ENCODE data around the gene DMAC1. TPM values are rescaled to one million over a fixed set of nuclear protein-coding genes. Genes with fewer than 3 reads are reported as not detected.

Gene DMAC1
- polyA plus RNA-seq, 2 of the 4 experiments (the other 2 are of a cell fraction) = 34.3 to 58.9 TPM

GRCh38 chr9:7799234-7799943 lies at the start of gene DMAC1 (continued):
- TF ChIP-seq RNF2 (IDR thresholded peaks at IDR 0.05; ENCODE audit: borderline replicate concordance, low read depth) (no peak), PHF8 (IDR thresholded peaks at IDR 0.05; ENCODE audit: borderline replicate concordance, low read depth) (peak; percentile 84; the same call in 1 of the 2 replicates), POLR2AphosphoS2 (conservative IDR thresholded peaks at IDR 0.05; ENCODE audit: low read length) (no peak), NR3C1 (IDR thresholded peaks at IDR 0.05) (no peak), RFX5 (IDR thresholded peaks at IDR 0.05) (no peak), HES2 (IDR thresholded peaks at IDR 0.05) (no peak), NPAS2 (CRISPR knock-in tag; IDR thresholded peaks at IDR 0.05; ENCODE audit: borderline replicate concordance) (no peak), ELK1 (IDR thresholded peaks at IDR 0.05; ENCODE audit: low read depth, low read length) (no peak)
- TF ChIP-seq, protein P1, sequence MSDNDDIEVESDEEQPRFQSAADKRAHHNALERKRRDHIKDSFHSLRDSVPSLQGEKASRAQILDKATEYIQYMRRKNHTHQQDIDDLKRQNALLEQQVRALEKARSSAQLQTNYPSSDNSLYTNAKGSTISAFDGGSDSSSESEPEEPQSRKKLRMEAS (IDR thresholded peaks at IDR 0.05) = peak; percentile 86

DNA sequence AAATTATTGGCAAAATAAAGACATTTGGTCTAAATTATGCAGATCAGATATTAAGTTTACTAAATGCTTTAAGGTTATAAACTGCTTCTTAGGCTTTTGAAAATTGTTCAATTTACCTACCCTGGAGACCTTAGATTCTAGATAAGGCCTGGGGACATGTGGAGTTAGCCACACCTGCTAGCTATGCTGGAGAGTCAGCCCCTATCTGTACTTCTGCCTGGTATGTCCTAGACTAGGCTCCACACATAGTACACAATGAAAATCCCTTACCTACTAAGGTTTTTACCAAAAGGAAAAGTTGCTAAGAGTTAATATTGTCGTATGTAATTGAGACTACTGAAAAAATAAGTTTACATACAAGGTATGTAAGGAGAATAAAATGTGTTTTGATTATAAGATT lies 49.8 kb upstream of the DMAC1 start:
- DNase-seq (ENCODE audit: low read depth in 1 of 2, low spot score in 1 of 2) (no peak), ATAC-seq (no peak), FAIRE-seq (no peak)
- H3K4me1 ChIP-seq = no peaks in the 10 kb centered on the region
- H3K4me2 ChIP-seq = no peak overlapping the region
- no peak overlapping the region for H3K4me3 ChIP-seq
- no peak for TF ChIP-seq HMGXB4 (CRISPR knock-in tag; IDR thresholded peaks at IDR 0.05; ENCODE audit: borderline replicate concordance)
- TF ChIP-seq FOSL2 (IDR thresholded peaks at IDR 0.05) = no peak
- no peak for TF ChIP-seq FOSL2 (CRISPR knock-in tag; IDR thresholded peaks at IDR 0.05)
- TF ChIP-seq RARB (CRISPR knock-in tag; IDR thresholded peaks at IDR 0.05) = no peak
- TF ChIP-seq ESRRA (IDR thresholded peaks at IDR 0.05; ENCODE audit: borderline replicate concordance, low read length) = no peak
- no peak for TF ChIP-seq JUNB (IDR thresholded peaks at IDR 0.05)
- ChIA-PET POLR2A (no interaction called here), CTCF (no interaction called here)
- H3K9me3 ChIP-seq = no peaks in the 10 kb centered on the region
- no peak overlapping the region for H3K27ac ChIP-seq
- WGBS (ENCODE audit: missing lambda C conversion rate) = 0% methylated on average over 1 of the region's 1 CpG

GRCh38 chr9:7848498-7848897 lies 48.9 kb upstream of the DMAC1 start:
- POLR2A ChIA-PET = no interaction called here
- 4% methylated on average over 4 of the region's 4 CpGs for WGBS (ENCODE audit: missing lambda C conversion rate)
- FAIRE-seq (no peak), DNase-seq (ENCODE audit: low read depth in 1 of 2, low spot score in 1 of 2) (peak in 1 of 2 experiments; percentile 13), ATAC-seq (no peak)
- Histone ChIP-seq H3K27ac (no peak overlapping the region), H3K4me1 (no peaks in the 10 kb centered on the region), H3K4me3 (no peak overlapping the region), H3K4me2 (no peak overlapping the region), H3K9me3 (no peaks in the 10 kb centered on the region)
- no peak for TF ChIP-seq ZSCAN20 (CRISPR knock-in tag; IDR thresholded peaks at IDR 0.05)
- TF ChIP-seq RARB (CRISPR knock-in tag; IDR thresholded peaks at IDR 0.05) = no peak
- TF ChIP-seq HEYL (CRISPR knock-in tag; IDR thresholded peaks at IDR 0.05) = no peak
- TF ChIP-seq, protein P1 (IDR thresholded peaks at IDR 0.05) = no peak
- no peak for TF ChIP-seq CEBPB (IDR thresholded peaks at IDR 0.05)
- TF ChIP-seq ESRRA (IDR thresholded peaks at IDR 0.05; ENCODE audit: borderline replicate concordance, low read length) = no peak
- no peak for TF ChIP-seq EP300 (IDR thresholded peaks at IDR 0.05)
- TF ChIP-seq, protein P2, sequence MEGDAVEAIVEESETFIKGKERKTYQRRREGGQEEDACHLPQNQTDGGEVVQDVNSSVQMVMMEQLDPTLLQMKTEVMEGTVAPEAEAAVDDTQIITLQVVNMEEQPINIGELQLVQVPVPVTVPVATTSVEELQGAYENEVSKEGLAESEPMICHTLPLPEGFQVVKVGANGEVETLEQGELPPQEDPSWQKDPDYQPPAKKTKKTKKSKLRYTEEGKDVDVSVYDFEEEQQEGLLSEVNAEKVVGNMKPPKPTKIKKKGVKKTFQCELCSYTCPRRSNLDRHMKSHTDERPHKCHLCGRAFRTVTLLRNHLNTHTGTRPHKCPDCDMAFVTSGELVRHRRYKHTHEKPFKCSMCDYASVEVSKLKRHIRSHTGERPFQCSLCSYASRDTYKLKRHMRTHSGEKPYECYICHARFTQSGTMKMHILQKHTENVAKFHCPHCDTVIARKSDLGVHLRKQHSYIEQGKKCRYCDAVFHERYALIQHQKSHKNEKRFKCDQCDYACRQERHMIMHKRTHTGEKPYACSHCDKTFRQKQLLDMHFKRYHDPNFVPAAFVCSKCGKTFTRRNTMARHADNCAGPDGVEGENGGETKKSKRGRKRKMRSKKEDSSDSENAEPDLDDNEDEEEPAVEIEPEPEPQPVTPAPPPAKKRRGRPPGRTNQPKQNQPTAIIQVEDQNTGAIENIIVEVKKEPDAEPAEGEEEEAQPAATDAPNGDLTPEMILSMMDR (IDR thresholded peaks at IDR 0.05) = no peak
- TF ChIP-seq, protein P3, sequence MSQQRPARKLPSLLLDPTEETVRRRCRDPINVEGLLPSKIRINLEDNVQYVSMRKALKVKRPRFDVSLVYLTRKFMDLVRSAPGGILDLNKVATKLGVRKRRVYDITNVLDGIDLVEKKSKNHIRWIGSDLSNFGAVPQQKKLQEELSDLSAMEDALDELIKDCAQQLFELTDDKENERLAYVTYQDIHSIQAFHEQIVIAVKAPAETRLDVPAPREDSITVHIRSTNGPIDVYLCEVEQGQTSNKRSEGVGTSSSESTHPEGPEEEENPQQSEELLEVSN (IDR thresholded peaks at IDR 0.05; ENCODE audit: borderline replicate concordance, low read depth) = no peak
- TF ChIP-seq PHF8 (IDR thresholded peaks at IDR 0.05; ENCODE audit: borderline replicate concordance, low read depth) = no peak
- TF ChIP-seq POLR2A (IDR thresholded peaks at IDR 0.05; ENCODE audit: low read length) = no peak
- TF ChIP-seq FOSL2 (IDR thresholded peaks at IDR 0.05) = no peak
- no peak for TF ChIP-seq FOSL2 (CRISPR knock-in tag; IDR thresholded peaks at IDR 0.05)
- no peak for TF ChIP-seq GATA3 (IDR thresholded peaks at IDR 0.05; ENCODE audit: borderline replicate concordance)
- TF ChIP-seq BHLHE40 (IDR thresholded peaks at IDR 0.05; ENCODE audit: low read depth, low read length) = no peak
- TF ChIP-seq TP53 (CRISPR knock-in tag; IDR thresholded peaks at IDR 0.05) = no peak
- TF ChIP-seq ATOH8 (CRISPR knock-in tag; IDR thresholded peaks at IDR 0.05; ENCODE audit: low read depth) = no peak
- CTCF ChIA-PET = no interaction called here
